HEK293 (cell line): Measurements from ENCODE around the gene CNIH1.

Experiments used
- CTCF ChIP-seq: fragments of 450-650 bp; formaldehyde crosslinking; IDR thresholded peaks from 2 replicates; pipeline ENCODE4 v1.5.1; 2016; ENCODE audit warnings: missing biosample characterization, missing genetic modification characterization
- INSM2 ChIP-seq: fragments of 450-650 bp; formaldehyde crosslinking; IDR thresholded peaks from 2 replicates; pipeline ENCODE4 v1.5.1; 2016; ENCODE audit warnings: missing biosample characterization, missing genetic modification characterization
- TCF7L2 ChIP-seq: IDR thresholded peaks from 2 replicates; pipeline ENCODE4 v1.6.1; 2011; ENCODE audit warnings: low read depth, mild to moderate bottlenecking, inconsistent platforms, low read length, moderate library complexity, borderline replicate concordance
- WT1 ChIP-seq: fragments of 450-650 bp; formaldehyde crosslinking; IDR thresholded peaks from 2 replicates; pipeline ENCODE4 v1.5.1; 2016; ENCODE audit warnings: missing biosample characterization, missing genetic modification characterization
- ZNF121 ChIP-seq: fragments of 450-650 bp; formaldehyde crosslinking; IDR thresholded peaks from 2 replicates; pipeline ENCODE4 v1.5.1; 2016; ENCODE audit warnings: missing biosample characterization, missing genetic modification characterization
- ZNF146 ChIP-seq: fragments of 450-650 bp; formaldehyde crosslinking; IDR thresholded peaks from 2 replicates; pipeline ENCODE4 v1.5.1; 2016; ENCODE audit warnings: missing biosample characterization, missing genetic modification characterization
- ZNF184 ChIP-seq: fragments of 450-650 bp; IDR thresholded peaks from 2 replicates; pipeline ENCODE4 v1.5.1; 2018; ENCODE audit warnings: missing biosample characterization, mild to moderate bottlenecking, missing genetic modification characterization
- ZNF2 ChIP-seq: fragments of 450-650 bp; formaldehyde crosslinking; IDR thresholded peaks from 2 replicates; pipeline ENCODE4 v1.5.1; 2016; ENCODE audit warnings: missing biosample characterization, missing genetic modification characterization
- ZNF26 ChIP-seq: fragments of 450-650 bp; formaldehyde crosslinking; IDR thresholded peaks from 2 replicates; pipeline ENCODE4 v1.5.1; 2016; ENCODE audit warnings: missing biosample characterization, missing genetic modification characterization
- ZNF362 ChIP-seq: fragments of 450-650 bp; formaldehyde crosslinking; IDR thresholded peaks from 2 replicates; pipeline ENCODE4 v1.5.1; 2016; ENCODE audit warnings: missing biosample characterization, missing genetic modification characterization
- ZNF549 ChIP-seq: fragments of 450-650 bp; IDR thresholded peaks from 2 replicates; pipeline ENCODE4 v1.5.1; 2018; ENCODE audit warnings: missing biosample characterization, missing genetic modification characterization, mild to moderate bottlenecking, inconsistent platforms, moderate library complexity
- ZNF585B ChIP-seq: fragments of 450-650 bp; formaldehyde crosslinking; IDR thresholded peaks from 2 replicates; pipeline ENCODE4 v1.5.1; 2016; ENCODE audit warnings: missing biosample characterization, missing genetic modification characterization
- ZNF670 ChIP-seq: fragments of 450-650 bp; formaldehyde crosslinking; IDR thresholded peaks from 2 replicates; pipeline ENCODE4 v1.5.1; 2016; ENCODE audit warnings: missing biosample characterization, missing genetic modification characterization, low read depth
- ZSCAN16 ChIP-seq: fragments of 450-650 bp; formaldehyde crosslinking; IDR thresholded peaks from 2 replicates; pipeline ENCODE4 v1.5.1; 2016; ENCODE audit warnings: missing biosample characterization, missing genetic modification characterization

GRCh38 chr14:54411371-54411770 lies 29.8 kb downstream of the CNIH1 start:
- TF ChIP-seq ZNF549 (tag by site-specific recombination) (no peak), CTCF (tag by site-specific recombination) (no peak), ZSCAN16 (tag by site-specific recombination) (no peak), WT1 (tag by site-specific recombination) (no peak), ZNF670 (tag by site-specific recombination) (no peak), ZNF362 (no peak), TCF7L2 (no peak), INSM2 (tag by site-specific recombination) (no peak), ZNF585B (tag by site-specific recombination) (no peak), ZNF121 (tag by site-specific recombination) (no peak), ZNF184 (tag by site-specific recombination) (no peak), ZNF26 (tag by site-specific recombination) (no peak), ZNF146 (tag by site-specific recombination) (no peak), ZNF2 (tag by site-specific recombination) (no peak)
